ENCODE results near the gene OSBPL3.

OSBPL3 gene

DNA sequence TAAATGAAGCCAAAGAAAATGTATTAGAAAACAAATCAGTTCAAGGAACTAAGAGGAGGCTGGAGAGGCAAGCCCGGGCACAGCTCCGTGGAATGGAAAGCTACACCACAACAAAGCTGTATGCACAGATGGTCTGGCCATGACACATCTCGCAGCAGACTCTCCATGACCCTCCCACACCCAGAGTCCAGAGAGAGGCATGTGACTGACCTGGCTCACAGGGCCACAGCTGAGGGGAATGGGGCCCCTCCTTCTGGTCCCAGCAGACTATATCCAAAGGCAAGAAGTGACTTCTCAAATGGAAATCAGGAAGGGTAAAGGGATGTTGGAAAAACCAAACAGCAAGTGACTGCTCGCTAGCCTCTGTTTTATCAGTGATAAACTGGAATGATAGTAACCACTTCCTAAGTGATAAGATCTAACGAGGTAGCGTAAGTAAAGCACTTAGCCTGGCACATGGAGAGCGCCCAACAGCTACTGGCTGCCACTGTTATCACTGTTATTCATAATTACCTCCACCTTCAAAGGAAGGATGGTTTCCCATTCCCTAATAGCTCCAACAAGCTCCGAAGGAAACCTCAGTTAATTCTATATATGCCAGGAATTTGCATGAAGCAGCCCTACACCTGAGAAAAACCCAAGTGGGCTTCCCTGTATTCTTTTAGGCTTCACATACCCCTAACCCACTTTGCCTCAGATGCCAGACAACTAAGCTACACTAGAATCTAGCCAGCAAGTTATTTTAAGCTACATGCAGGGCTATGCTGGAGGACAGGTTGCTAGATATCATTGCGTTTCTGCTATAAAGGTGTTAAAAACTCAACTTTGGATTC, 8.4 kb downstream of the OSBPL3 start:
- no peak for TF ChIP-seq Cebpa-rat (IDR thresholded peaks at IDR 0.05)
- Histone ChIP-seq H4K20me1 (peaks cover 13% of the 10 kb centered on the region; the same call in 1 of the 2 replicates), H3K4me1 (peaks cover 36% of the 10 kb centered on the region), H3K9ac (no peak overlapping the region), H3K4me2 (peak overlapping the region; percentile 46), H3K27ac (peak overlapping the region; percentile 65), H3K36me3 (no peaks in the 10 kb centered on the region), H3K27me3 (no peaks in the 10 kb centered on the region), H3K9me3 (no peaks in the 10 kb centered on the region), H3K4me3 (no peak overlapping the region)

DNA sequence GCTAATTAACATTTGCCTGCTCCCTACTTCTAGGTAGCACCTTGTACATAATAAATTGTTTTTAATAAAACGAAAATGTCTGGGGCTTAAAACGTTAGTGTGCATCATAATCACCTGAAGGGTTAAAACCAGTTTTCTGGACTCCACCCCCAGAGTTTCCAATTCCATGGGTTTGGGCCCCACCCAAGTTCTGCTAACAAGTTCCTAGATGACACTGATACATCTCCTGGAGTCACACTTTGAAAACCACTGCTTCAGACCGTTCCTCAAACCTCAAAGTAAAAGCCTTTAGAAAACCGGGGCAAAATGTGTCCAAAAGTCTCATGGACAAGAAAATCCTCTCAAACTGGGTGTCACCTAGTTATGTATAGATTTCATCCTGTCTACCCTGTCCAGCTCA, 9.3 kb downstream of the OSBPL3 start:
- H3K27ac ChIP-seq: peak overlapping the region; percentile 65
- no peak overlapping the region for H3K4me3 ChIP-seq
- peaks cover 13% of the 10 kb centered on the region; the same call in 1 of the 2 replicates for H4K20me1 ChIP-seq
- no peak overlapping the region for H3K9ac ChIP-seq
- H3K4me2 ChIP-seq: peak overlapping the region; percentile 46
- H3K36me3 ChIP-seq: no peaks in the 10 kb centered on the region
- H3K9me3 ChIP-seq: no peaks in the 10 kb centered on the region
- peaks cover 44% of the 10 kb centered on the region for H3K4me1 ChIP-seq
- no peak for TF ChIP-seq Cebpa-rat (IDR thresholded peaks at IDR 0.05)
- H3K27me3 ChIP-seq: no peaks in the 10 kb centered on the region

DNA sequence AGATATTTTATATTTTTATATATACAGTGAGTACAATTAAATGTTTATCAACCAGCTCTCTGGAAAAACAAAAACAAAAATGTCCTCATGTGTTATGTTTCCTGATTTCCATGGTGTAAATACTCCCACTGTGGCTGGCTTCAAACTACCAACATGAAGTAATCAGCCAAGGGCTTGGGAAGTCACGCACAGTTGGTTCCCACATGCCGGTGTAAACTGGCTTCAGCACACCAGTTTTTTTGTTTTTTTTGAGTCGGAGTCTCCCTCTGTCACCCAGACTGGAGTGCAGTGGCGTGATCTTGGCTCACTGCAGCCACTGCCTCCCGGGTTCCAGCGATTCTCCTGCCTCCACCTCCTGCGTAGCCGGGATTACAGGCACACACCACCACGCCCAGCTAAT, 11.8 kb downstream of the OSBPL3 start:
- Histone ChIP-seq H3K9me3 (no peaks in the 10 kb centered on the region), H3K4me1 (peaks cover 59% of the 10 kb centered on the region), H3K9ac (no peak overlapping the region), H3K27me3 (no peaks in the 10 kb centered on the region), H4K20me1 (peaks cover 12% of the 10 kb centered on the region; the same call in 1 of the 2 replicates), H3K27ac (peak overlapping the region; percentile 3; the same call in 1 of the 2 replicates), H3K36me3 (no peaks in the 10 kb centered on the region), H3K4me3 (no peak overlapping the region), H3K4me2 (peak overlapping the region; percentile 53)
- TF ChIP-seq Cebpa-rat (IDR thresholded peaks at IDR 0.05): no peak

DNA sequence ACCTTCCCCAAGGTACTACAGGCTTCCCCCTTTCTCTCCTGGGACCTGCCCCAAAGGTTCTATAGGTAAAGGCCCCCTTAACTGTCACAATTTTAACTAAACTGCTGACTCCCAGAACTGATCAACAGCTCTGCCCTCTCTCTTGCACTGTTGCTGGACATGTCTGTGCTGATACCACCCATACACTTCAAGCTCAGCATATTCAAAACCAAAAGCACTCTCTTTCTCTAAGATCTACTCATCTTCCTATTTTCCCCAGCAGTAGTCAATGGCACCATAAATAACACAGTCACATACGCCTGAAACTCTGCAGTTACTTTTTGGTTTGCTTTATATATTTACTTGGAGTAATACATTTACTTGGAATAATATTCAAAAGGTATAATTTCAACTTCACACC, 12.3 kb downstream of the OSBPL3 start:
- H4K20me1 ChIP-seq: peaks cover 12% of the 10 kb centered on the region; the same call in 1 of the 2 replicates
- H3K27me3 ChIP-seq: no peaks in the 10 kb centered on the region
- TF ChIP-seq Cebpa-rat (IDR thresholded peaks at IDR 0.05): no peak
- no peak overlapping the region for H3K4me3 ChIP-seq
- no peak overlapping the region for H3K9ac ChIP-seq
- peaks cover 64% of the 10 kb centered on the region for H3K4me1 ChIP-seq
- peak overlapping the region; percentile 53; the same call in 1 of the 2 replicates for H3K4me2 ChIP-seq
- H3K36me3 ChIP-seq: no peaks in the 10 kb centered on the region
- H3K27ac ChIP-seq: no peak overlapping the region
- no peaks in the 10 kb centered on the region for H3K9me3 ChIP-seq

DNA sequence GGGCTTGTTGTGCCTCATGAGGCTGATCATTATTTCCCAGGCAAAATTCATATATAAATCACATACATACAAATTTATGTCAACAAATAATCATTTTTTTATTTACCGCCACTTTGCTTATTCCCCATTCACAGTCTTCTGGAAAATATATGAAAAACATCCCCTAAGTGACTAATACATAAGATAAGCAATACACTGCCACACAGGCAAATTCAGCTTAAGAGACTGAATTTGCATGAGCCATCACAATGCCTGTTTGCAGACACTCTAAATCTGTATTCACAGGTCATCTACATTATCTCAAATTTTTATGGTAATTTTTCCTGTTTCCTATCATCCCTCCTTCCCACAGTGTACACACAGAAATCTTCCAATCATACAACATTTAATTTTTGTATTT, 13.2 kb downstream of the OSBPL3 start:
- H3K9me3 ChIP-seq: no peaks in the 10 kb centered on the region
- H3K9ac ChIP-seq: no peak overlapping the region
- H3K4me2 ChIP-seq: no peak overlapping the region
- H4K20me1 ChIP-seq: peaks cover 12% of the 10 kb centered on the region; the same call in 1 of the 2 replicates
- H3K27me3 ChIP-seq: no peaks in the 10 kb centered on the region
- H3K4me3 ChIP-seq: no peak overlapping the region
- no peaks in the 10 kb centered on the region for H3K36me3 ChIP-seq
- H3K4me1 ChIP-seq: peaks cover 64% of the 10 kb centered on the region
- H3K27ac ChIP-seq: no peak overlapping the region
- TF ChIP-seq Cebpa-rat (IDR thresholded peaks at IDR 0.05): no peak

DNA sequence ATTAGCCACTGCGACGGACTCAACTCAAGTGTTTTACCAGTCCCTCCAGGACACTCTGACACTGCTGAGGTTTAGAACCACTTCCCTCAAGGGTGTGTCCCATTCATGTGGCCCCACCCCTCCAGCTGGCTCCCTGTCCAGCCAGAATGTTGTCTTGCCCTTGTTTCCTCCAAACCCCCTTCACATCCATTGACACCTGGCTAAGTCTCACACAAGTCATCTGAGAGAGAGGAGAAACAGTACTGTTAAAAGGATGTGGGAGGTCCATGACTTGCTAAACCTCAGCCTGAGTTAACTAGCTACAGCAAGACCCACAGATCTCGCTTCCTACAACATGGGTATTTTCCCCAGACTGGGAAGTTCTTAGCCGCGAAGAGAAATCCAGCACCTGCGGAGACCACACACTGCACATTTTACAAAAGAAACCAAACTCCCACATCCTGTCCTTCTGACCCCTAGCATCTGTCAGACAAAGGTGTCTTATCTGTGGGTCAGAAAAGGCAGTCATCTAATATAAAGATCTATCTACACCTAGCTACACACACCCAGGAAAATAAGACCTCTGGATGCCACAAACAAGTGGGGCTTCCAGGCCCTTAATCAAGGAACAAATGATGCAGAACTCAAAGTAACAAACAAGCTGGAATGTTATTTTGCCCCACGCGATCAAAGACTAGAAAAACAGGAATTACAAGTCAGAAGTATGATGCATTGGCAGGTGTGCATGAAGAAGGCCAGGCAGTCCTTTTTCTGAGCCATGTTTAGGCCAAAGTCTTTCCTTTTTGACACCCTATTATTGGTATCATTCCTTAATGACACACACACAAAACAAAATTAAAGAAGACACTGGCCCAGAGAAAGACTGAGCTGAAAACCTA, 13.9 kb downstream of the OSBPL3 start:
- H3K27me3 ChIP-seq: no peaks in the 10 kb centered on the region
- no peaks in the 10 kb centered on the region for H3K36me3 ChIP-seq
- peak overlapping the region; percentile 60 for H3K4me2 ChIP-seq
- H3K9ac ChIP-seq: no peak overlapping the region
- H3K27ac ChIP-seq: 0 out of 2 replicates have a peak overlapping the region, but pooled peaks have one; percentile 29
- H4K20me1 ChIP-seq: peaks cover 12% of the 10 kb centered on the region; the same call in 1 of the 2 replicates
- no peaks in the 10 kb centered on the region for H3K9me3 ChIP-seq
- H3K4me1 ChIP-seq: peaks cover 57% of the 10 kb centered on the region
- no peak overlapping the region for H3K4me3 ChIP-seq
- TF ChIP-seq Cebpa-rat (IDR thresholded peaks at IDR 0.05): no peak

DNA sequence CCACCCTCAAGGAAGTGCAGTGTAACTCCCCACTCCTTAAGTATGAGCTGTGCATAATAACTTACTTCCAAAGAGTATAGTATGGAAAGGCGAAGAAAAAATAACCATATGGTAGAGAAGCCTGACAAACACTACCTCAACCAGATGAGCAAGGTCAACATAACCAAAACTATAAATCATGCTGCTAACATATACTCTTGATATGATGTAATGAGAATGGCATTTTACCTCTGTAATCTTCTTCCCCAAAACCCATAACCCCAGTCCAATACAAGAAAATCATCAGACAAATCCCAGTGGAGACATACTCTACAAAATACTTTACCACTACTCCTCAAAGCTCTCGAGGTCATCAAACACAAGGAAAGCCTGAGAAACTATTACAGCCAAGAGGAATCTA, 15.8 kb downstream of the OSBPL3 start:
- Histone ChIP-seq H3K4me1 (peaks cover 50% of the 10 kb centered on the region), H3K4me3 (no peak overlapping the region), H4K20me1 (peaks cover 12% of the 10 kb centered on the region; the same call in 1 of the 2 replicates), H3K27me3 (no peaks in the 10 kb centered on the region), H3K9me3 (0 out of 2 replicates have a peak, but pooled peaks cover 5% of the 10 kb centered on the region), H3K27ac (no peak overlapping the region), H3K4me2 (no peak overlapping the region), H3K36me3 (no peaks in the 10 kb centered on the region), H3K9ac (no peak overlapping the region)
- TF ChIP-seq Cebpa-rat (IDR thresholded peaks at IDR 0.05): no peak

DNA sequence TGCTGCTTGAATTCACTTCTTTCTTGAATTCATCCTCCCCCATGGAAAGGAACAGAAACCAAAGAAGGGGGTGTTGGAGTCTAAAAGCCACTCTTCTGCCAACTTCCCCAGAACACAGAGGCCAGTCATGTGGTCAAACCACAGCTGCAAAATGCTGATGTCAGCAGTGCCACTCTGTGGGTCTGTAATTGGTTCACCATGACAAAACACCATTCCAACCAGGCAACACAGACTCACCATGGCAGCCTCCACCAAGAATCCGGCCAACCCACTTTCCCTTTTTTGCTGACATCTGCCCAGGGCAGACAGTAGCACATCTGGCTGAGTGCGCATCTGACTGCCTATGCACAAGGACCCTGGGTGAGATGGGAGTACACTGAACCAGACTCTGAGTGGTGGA, 16.8 kb downstream of the OSBPL3 start:
- Histone ChIP-seq H3K27me3 (no peaks in the 10 kb centered on the region), H4K20me1 (peaks cover 12% of the 10 kb centered on the region; the same call in 1 of the 2 replicates), H3K9ac (no peak overlapping the region), H3K36me3 (no peaks in the 10 kb centered on the region), H3K4me3 (no peak overlapping the region), H3K4me1 (peaks cover 45% of the 10 kb centered on the region), H3K27ac (no peak overlapping the region), H3K9me3 (0 out of 2 replicates have a peak, but pooled peaks cover 5% of the 10 kb centered on the region), H3K4me2 (peak overlapping the region; percentile 37)
- TF ChIP-seq Cebpa-rat (IDR thresholded peaks at IDR 0.05): no peak

DNA sequence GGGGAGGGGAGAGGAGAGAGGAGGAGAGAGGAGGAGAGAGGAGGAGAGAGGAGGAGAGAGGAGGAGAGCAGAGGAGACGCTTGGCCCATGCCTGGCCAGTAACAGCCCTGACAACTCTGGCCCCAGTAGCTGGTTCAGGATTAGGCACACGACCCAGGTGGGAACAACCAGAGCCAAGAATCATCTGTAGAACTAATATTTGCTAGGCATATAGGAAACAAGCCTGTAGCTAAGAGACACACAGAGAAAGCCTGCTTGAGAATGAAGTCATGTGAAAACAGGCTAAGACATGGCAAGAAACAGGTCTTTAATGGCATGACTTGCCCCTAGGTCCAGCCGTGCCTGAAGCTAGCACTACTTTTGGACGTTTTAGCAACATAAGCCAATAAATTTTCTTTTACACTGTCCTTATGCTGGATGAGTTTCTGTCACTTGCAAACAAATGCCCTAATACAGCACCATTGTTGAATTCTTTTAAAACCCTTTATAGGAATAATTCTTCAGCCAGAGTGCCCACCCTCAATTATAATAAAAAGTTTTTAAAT, 17.5 kb downstream of the OSBPL3 start:
- H3K9ac ChIP-seq: no peak overlapping the region
- no peak overlapping the region for H3K4me3 ChIP-seq
- no peaks in the 10 kb centered on the region for H3K27me3 ChIP-seq
- H3K9me3 ChIP-seq: 0 out of 2 replicates have a peak, but pooled peaks cover 5% of the 10 kb centered on the region
- no peak for TF ChIP-seq Cebpa-rat (IDR thresholded peaks at IDR 0.05)
- H3K4me2 ChIP-seq: peak overlapping the region; percentile 37
- no peak overlapping the region for H3K27ac ChIP-seq
- H4K20me1 ChIP-seq: peaks cover 12% of the 10 kb centered on the region; the same call in 1 of the 2 replicates
- no peaks in the 10 kb centered on the region for H3K36me3 ChIP-seq
- H3K4me1 ChIP-seq: peaks cover 38% of the 10 kb centered on the region

All from BLaER1 (cell line).